IPS-11a (cell line): Measurements from ENCODE around the gene FAM186B.

Source experiments
- H3K4me3 ChIP-seq: one replicate; pipeline ENCODE4 v1.5.1; 2013; ENCODE audit warnings: low read depth, low read length, control low read depth

FAM186B gene

GRCh38 chr12:49636574-49636973 is 31.1 kb upstream of the FAM186B start:
- no peak overlapping the region for H3K4me3 ChIP-seq

- no peak overlapping the region for H3K4me3 ChIP-seq
Observed at GRCh38 chr12:49635656-49636055, 30.2 kb upstream of the FAM186B start.

GRCh38 chr12:49635036-49635435 is 29.6 kb upstream of the FAM186B start:
- H3K4me3 ChIP-seq, result no peak overlapping the region

- H3K4me3 ChIP-seq, result no peak overlapping the region
Observed at GRCh38 chr12:49633703-49634345, 28.4 kb upstream of the FAM186B start.

- no peak overlapping the region for H3K4me3 ChIP-seq
Observed at GRCh38 chr12:49632986-49633702, 27.7 kb upstream of the FAM186B start.

- H3K4me3 ChIP-seq, result no peak overlapping the region
Observed at GRCh38 chr12:49632401-49632800, 27.0 kb upstream of the FAM186B start.

- no peak overlapping the region for H3K4me3 ChIP-seq
Observed at GRCh38 chr12:49631336-49631907, 26.0 kb upstream of the FAM186B start.

- no peak overlapping the region for H3K4me3 ChIP-seq
Observed at GRCh38 chr12:49627752-49628360, 22.4 kb upstream of the FAM186B start.

GRCh38 chr12:49626836-49627235 is 21.4 kb upstream of the FAM186B start:
- no peak overlapping the region for H3K4me3 ChIP-seq

GRCh38 chr12:49626169-49626835 is 20.9 kb upstream of the FAM186B start:
- H3K4me3 ChIP-seq, result no peak overlapping the region

GRCh38 chr12:49624921-49625577 is 19.6 kb upstream of the FAM186B start:
- no peak overlapping the region for H3K4me3 ChIP-seq

- peak within 1 kb of the TSS; percentile 55 for H3K4me3 ChIP-seq
Observed at GRCh38 chr12:49623142-49623904, 17.9 kb upstream of the FAM186B start, which contains the start of gene PRPF40B. PRPF40B (plus strand) TSS chr12:49623561; CDS start chr12:49623591, 30 bp downstream.

GRCh38 chr12:49622501-49623141 is 17.2 kb upstream of the FAM186B start:
- H3K4me3 ChIP-seq, result peak overlapping the region; percentile 55

GRCh38 chr12:49621651-49622500 is 16.4 kb upstream of the FAM186B start:
- H3K4me3 ChIP-seq, result peak overlapping the region; percentile 55

GRCh38 chr12:49619286-49619685 is 13.8 kb upstream of the FAM186B start:
- H3K4me3 ChIP-seq, result no peak overlapping the region

GRCh38 chr12:49618576-49618975 is 13.1 kb upstream of the FAM186B start:
- no peak overlapping the region for H3K4me3 ChIP-seq

- no peak overlapping the region for H3K4me3 ChIP-seq
Observed at GRCh38 chr12:49616533-49617219, 11.2 kb upstream of the FAM186B start.

GRCh38 chr12:49615725-49616124 is 10.3 kb upstream of the FAM186B start:
- no peak overlapping the region for H3K4me3 ChIP-seq
